Colon (tissue), 2 donors: ENCODE results near the gene ATP13A5.

Experiments
- FAIRE-seq: peaks from 2 replicates; lab custom pipeline; 2012; peaks lifted over from hg19 to GRCh38; lab: Jason Lieb, UNC
- donor health status: control.
- donor health status: control.

Gene ATP13A5, protein sequence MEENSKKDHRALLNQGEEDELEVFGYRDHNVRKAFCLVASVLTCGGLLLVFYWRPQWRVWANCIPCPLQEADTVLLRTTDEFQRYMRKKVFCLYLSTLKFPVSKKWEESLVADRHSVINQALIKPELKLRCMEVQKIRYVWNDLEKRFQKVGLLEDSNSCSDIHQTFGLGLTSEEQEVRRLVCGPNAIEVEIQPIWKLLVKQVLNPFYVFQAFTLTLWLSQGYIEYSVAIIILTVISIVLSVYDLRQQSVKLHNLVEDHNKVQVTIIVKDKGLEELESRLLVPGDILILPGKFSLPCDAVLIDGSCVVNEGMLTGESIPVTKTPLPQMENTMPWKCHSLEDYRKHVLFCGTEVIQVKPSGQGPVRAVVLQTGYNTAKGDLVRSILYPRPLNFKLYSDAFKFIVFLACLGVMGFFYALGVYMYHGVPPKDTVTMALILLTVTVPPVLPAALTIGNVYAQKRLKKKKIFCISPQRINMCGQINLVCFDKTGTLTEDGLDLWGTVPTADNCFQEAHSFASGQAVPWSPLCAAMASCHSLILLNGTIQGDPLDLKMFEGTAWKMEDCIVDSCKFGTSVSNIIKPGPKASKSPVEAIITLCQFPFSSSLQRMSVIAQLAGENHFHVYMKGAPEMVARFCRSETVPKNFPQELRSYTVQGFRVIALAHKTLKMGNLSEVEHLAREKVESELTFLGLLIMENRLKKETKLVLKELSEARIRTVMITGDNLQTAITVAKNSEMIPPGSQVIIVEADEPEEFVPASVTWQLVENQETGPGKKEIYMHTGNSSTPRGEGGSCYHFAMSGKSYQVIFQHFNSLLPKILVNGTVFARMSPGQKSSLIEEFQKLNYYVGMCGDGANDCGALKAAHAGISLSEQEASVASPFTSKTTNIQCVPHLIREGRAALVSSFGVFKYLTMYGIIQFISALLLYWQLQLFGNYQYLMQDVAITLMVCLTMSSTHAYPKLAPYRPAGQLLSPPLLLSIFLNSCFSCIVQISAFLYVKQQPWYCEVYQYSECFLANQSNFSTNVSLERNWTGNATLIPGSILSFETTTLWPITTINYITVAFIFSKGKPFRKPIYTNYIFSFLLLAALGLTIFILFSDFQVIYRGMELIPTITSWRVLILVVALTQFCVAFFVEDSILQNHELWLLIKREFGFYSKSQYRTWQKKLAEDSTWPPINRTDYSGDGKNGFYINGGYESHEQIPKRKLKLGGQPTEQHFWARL

DNA sequence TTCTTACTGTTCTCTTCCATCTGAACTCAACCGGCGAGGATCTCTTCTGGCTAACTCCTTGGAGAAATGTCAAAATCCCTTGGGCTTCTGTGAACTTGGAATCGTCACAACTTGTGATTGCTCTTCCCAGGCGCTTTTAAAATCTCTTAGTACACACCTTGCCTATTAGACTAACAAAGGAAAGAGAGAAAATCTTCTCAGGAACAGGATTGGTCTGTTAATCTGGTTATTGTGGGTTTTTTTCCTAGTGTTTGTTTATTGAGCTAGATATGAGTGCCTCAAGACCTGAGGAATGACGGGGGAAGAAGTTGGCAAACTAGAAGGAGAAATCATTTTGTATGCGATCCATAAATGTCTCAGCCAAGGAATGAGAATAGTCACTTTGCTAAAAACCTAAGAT is at the start of gene ATP13A5:
TSS of gene ATP13A5 (minus strand) at position 48 of the 400 bp plus-strand sequence. CDS start at position 20, 28 bp downstream.
- FAIRE-seq, result no peak

DNA sequence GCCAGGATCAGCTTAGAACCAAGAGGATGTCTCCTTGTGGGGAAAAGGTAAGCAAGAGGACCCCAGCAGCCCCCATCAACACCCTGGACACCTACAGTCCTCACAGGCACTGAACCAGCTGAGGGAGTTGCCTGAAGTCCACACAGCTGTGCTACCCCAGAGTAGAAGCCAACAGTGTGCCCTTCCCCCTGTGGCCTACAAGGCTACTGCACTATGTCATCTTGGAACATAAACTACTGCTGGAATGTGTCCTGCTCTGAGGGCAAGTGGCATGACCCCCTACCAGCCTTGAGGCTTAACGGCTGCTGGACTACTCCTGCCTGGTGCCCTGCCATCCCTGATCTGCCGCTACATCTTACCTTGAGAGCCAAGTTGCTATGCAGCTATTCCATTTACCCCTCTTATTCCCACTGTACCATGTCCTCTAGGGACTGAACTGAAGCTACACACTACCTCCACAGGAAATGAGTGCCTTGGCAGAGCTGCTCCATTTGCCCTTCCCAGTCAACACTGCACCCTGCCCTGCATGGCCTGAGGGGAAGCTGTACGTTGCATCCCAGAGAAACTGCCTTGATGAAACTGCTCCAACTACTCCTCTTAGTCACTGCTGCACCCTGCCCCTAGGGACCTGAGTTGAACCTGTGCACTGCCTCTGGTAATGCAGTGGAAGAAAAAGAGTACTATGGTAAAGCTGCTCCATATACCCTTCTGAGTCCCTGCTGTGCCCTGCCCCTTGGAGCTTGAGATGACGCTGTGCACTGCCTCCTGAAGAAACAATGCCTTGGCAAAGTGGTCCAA is 40.2 kb upstream of the ATP13A5 start:
- FAIRE-seq, result no peak

DNA sequence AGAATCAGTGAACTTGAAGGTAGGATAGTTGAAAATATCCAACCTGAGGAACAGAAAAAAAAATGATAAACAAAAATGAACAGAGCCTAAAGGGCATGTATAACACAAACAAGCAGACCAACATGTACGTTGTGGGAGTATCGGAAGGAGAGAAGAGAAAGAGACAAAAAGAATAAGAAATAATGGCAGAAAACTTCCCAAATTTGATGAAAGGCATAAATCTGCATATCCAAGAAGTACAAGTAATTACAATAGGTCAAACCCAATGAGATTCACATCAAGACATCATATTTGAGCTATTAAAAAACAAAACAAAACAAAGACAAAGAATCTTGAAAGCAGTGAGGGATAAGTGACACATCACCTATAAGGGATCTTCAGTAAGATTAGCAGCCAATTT is 38.1 kb upstream of the ATP13A5 start:
- FAIRE-seq, result no peak

DNA sequence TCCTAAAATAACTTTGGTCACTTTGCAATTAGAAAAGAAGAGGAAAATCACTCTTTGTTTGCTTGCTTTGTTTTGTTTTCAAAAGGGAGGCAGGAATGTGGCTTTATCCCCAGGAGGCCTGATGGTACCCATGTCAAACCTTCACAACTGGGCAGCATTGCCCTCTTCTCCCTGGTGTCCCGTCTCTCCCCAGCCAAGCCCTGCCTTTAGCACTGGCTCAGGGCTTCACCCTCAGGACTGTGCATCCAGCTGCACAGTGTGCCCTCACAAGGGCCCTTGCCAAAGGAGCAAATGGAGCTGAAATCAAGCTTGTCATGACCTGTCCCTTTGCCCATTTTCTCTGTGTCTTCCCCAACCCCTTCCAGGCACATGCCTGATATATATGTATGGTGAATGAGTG is 29.1 kb upstream of the ATP13A5 start:
- no peak for FAIRE-seq

DNA sequence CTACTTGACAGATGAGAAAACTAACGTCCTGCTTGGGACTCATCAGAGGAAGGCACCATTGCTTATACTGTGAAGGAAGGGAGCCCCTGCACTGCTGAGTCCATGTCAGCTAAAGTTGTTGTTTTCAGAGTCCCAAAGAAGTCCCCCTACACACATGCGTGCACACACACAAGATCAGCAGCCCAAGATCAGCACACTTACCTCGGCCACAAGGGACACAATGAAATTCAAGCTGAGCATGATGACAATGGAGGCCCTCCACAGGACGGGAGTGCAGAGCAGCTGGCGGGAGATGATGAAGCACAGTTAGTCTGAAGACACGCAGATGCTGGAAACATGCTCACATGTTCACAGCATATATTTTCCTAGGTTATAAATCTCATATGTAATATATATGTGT is 28.6 kb upstream of the ATP13A5 start:
- FAIRE-seq, result no peak

DNA sequence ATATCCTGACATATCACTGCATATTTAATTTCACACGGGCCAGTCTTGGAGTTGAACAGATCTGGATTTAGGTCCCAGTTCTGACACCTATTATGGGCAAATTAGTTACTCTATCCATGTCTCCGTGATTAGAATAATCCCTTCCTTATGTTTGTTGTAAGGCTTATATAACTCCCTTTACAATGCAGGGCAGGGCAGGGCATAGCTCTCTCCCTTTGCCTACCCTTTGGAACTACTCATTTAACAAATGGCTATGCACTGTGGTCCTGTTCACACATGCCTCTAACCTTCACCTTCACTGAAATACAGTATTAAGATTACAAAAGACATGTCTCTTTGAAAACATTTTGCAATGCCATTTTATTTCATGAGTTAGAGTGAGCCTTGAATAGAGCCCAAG is 24.8 kb upstream of the ATP13A5 start:
- no peak for FAIRE-seq

DNA sequence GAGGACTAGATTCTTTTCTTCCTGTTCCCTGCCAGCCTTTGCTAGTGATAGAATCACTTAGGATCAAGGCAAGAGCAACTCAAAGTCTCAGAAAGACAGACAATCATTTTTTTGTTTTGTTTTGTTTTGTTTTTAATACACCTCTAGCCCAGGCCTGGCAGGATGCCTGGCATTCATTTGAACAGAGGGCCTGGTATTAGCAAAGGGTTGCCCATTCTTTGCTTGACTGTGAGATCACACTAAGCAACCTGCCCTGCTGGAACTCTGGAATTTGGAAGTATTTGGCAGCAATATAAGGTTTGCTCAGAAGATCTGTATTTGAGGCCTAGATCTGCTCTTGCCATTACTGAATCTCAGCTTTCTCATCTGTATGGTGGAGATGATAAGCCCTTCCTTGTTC is 21.8 kb upstream of the ATP13A5 start:
- FAIRE-seq, result no peak

DNA sequence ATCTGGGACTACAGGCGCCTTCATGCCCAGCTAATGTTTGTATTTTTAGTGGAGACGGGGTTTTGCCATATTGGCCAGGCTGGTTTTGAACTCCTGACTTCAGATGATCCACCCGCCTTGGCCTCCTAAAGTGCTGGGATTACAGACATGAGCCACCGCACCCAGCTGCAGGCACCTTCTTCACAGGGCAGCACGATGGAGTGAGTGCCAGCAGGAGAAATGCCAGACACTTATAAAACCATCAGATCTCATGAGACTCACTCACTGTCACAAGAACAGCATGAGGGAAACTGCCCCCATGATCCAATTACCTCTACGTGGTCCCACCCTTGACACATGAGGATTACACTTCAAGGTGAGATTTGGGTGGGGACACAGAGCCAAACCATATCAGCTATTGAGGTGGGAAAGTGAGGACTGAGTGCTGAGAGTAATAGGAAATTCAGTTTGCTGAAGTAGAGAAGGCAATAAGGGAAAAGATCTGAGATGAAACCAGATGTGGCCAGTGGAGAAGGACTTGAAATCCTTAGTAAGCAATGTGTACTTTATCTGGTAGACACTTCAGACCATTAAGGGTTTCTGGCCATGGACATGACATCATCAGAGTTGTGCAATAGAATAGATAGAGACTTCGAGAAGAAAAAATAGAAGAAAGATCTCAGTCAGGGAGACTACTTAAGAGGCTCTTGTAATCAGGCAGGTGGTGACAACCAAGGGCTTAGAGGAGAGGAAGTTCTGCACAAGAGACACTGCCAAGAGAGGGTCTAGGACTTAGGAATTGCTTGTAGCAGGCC is 18.1 kb upstream of the ATP13A5 start:
- no peak for FAIRE-seq

DNA sequence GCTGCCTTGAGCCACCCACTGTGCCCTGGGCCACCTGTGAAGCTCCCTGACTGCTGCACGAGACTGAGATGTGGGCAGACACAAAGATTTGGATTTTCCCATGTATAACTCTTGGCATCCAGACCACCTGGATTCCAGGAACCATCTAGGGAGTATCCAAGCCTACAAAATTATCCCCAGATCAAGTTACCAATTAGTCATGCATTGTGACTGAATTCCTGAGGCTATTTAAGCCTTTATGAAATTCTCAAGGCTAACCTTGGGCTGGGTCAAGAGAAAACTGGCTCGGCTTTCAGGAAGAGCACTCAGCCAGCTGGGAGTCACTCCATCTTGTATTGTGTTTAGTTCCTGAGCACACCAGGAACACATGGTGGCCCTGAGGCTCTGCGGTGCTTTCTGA is 13.3 kb upstream of the ATP13A5 start:
- no peak for FAIRE-seq

DNA sequence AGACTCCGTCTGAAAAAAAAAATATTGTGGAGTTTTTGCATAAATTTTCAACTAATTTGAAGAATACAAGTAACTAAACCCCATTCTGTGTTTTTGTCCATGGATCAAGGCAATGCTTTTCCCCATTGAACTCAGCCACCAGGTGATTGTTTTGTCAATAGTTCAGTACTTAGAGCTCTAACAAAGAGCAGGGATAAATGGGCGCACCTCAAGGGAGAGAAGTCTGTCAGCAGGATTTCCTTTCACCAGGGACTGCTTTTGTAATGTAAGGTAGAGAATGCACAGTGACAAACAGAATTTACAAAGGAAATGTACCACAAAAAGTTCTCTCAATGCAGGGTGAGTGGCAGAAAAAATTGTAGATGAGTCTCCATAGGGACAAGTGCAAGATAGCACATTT is 10.8 kb upstream of the ATP13A5 start:
- no peak for FAIRE-seq

DNA sequence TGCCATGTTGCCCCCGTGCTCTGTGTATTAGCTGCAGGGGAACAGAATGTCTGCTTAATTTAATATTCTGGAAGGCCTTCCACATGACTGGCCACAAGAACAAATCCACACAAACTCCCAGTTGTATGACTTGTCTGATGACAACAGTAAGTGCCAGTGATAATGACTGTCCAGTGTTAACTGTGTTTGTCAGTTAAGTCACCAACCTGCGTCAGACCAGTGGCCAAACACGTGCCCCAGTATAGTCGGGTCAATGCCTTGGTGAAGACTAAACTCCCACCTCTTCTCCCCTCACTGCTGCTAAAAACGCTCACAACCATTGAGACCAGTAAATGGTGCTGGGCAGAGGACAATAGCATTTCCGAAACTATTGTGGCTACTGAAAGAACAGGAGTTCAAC is 9.8 kb upstream of the ATP13A5 start:
- FAIRE-seq, result no peak

DNA sequence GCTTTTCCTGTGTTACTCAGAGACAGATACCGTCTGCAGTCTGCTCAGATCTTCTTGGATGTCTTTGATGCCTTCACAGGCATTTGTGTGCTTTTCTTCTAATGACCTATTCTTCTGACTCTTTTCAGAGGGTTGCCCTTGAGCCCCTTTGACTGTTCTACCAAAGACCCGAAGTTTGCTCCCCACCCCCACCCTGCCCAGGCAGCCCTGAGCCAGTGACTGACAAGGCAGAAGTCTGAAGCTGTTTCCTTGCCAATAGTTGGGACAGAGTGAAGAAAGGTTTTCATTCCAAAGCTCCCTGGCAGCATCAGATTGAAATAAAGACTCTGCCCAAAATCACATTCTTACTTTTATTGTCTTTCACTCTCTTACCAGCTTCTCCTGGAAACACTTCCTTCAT is 9.0 kb upstream of the ATP13A5 start:
- no peak for FAIRE-seq

DNA sequence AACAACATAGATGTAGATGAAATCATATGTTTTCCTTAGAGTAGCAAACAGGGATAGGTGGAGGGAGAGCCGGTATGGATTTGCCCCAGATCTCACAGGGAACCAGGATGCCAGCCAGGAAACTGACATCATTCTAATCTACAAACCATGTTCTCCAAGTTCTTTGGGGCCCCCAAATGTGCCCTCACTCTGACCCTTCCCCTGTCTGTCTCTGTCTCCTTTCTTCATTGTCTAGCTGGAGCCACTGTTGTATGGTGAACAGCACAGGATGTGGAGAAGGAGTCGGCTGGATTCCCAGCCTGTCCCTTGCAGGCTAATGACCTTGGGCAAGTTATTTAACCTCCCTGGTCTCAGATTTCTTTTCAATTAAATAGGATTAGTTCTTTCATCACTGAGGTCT is 962 bp downstream of the ATP13A5 start:
- no peak for FAIRE-seq

DNA sequence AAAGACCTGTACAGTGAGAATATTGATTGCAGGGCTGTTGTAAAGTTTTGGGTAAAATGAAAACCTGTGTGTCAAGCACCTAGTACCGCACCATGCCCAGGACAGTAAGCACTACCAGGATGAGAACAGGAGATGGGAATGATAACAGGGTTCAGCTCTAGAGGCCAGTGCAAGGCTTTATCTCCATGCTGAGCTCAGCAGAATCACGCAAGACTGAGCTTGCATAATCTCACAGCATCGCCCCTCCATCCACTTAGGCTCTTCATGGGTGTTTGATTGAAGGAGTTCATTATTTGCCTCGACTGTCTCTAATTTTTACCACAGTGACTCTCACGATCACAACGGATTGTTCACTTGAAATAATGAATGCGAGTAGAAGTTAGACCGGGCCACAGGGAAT is 2.9 kb downstream of the ATP13A5 start:
- no peak for FAIRE-seq

DNA sequence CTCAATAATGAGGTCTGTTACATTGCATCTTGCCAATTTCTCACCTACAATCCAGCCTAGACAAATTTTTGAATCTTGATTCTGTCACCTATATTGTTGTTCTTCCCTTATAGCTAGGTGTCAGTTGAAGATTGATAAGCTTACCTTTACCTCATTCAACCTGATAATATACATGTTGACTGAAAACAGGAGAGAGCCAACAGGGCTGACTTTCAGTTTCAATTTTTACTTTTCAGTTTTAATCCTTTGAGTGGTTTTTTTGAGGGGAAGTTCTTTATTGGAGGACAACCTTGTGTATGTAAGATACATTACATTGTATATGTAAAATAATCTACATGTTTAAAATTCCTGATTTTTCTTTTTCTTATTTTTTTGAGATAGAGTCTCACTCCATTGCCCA is 5.8 kb downstream of the ATP13A5 start:
- no peak for FAIRE-seq

DNA sequence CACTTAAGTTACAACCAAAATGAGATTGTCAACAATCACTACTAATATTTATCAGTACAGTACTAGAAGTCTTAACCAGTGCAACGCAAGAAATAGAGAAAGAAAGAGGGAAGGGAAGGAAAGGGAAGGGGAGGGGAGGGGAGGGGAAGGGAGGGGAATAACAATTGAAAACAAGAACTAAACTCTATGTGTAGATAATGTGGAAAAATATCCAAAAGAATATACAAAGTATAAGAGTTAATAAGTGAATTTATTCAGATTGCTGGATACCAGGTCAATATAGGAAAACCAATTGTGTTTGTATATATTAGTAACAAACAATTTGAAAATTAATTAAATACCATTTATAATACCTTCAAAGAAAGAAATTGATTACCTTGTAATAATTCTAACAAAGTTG is 10.7 kb downstream of the ATP13A5 start:
- FAIRE-seq, result no peak

DNA sequence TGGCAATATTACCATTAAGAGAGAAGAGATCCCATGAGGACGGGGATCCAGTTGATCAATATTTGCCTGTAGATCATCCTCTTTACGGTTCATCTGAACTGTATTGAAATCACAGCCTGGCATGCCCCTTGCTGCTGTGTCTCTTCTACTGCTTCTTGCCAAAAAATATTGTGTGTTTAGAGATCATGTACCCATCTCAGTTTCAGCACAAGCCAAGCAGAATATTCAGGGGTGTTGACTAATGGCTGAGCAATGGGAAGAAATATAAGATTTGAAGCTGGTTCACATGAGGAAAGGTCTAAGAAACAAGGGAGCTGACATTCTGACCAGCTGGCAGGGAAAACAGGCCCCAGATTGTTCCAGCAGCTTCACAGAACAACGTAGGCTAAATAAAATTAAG is 21.3 kb downstream of the ATP13A5 start:
- no peak for FAIRE-seq

DNA sequence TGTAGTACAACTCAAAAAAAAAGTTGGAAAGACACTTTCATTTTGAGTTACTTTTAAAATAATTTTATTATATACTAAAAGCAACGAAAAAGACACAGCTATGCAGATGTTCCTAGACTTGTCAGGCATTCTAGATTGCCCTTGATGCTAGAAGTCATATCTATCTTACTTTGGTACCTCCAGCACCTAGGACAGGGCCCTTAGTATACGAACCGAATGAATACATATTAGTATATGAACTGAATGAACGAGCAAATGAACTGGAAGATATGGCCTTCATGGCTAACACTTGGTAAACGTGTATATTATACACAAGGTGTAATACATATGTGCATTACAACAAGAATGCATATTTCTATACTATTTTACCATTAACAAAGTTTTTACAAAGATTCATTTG is 24.1 kb downstream of the ATP13A5 start:
- no peak for FAIRE-seq

DNA sequence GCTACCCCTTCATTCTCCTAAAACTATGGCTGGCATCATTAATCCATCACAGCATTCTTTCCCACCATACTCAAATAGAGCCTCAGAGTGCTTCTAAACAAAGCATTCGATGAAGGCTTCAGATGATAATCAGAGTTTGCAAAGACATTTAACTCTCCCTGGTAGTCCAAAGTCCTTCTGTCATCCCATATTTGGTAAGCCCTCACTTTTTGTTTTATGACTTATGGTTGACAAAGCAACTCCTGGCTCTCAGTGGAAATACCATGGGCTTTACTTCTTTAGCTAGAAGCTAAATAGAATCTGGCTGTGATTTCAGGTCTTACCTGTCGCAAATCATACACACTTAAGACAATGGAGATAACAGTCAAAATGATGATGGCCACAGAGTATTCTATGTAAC is 27.8 kb downstream of the ATP13A5 start:
- FAIRE-seq, result no peak

DNA sequence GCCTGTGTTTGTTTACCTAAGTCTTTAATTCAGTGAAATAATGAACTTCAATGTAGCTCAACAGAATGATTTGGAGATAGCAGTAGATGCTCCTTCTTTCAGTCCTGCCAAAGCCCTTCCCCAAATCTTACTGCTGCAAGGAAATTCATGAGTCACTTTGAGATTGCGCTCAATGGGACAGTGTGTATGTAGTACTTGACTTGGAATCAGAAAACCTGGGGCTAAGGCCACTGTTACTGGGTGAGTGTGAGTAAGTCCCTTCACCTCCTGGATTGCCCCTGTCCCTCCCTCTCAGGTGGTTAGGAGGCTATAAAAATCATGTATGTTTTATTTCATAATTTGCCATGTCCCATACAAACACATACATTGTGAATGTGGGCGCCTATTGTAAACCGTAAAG is 29.9 kb downstream of the ATP13A5 start:
- no peak for FAIRE-seq
